GM12878 (cell line): ENCODE measurements around the gene SERPINH1. TPM values are rescaled to one million over a fixed set of nuclear protein-coding genes. Genes with fewer than 3 reads are reported as not detected.

ENCODE experiments used
- ATAC-seq: fragments of 200-7000 bp; cut with Tn5 transposase; 3 replicates; pipeline ENCODE4 v1.9.1; 2020; ENCODE audit warnings: mild to moderate bottlenecking, moderate library complexity
- BruUV-seq: library from RNA; stranded (reverse); fragments of 400-500 nt; replicated peaks from 2 replicates; lab custom pipeline; 2021; lab: Mats Ljungman, UMichigan
- CTCF ChIA-PET: fragments of 300-600 bp; sonication (Branson Sonifier 250); formaldehyde crosslinking; extraction: SDS; loops from one replicate; lab custom pipeline; 2021; ENCODE audit warnings: inconsistent platforms; lab: Yijun Ruan, JAX
- POLR2A ChIA-PET: fragments of 350-600 bp; formaldehyde crosslinking; extraction: SDS; loops from one replicate; lab custom pipeline; 2021; ENCODE audit warnings: inconsistent platforms; lab: Charles Lee
- RAD21 ChIA-PET: fragments of 300-600 bp; sonication (Branson Sonifier 250); formaldehyde crosslinking; loops from one replicate; lab custom pipeline; 2023; ENCODE audit warnings: antibody characterized with exemption; ENCODE audit not compliant: unreplicated experiment; lab: Charles Lee
- SMC1A ChIA-PET: fragments of 300-600 bp; sonication (Branson Sonifier 250); formaldehyde crosslinking; loops from one replicate; lab custom pipeline; 2023; ENCODE audit not compliant: unreplicated experiment, uncharacterized antibody; lab: Charles Lee
- DNase-seq: peaks from one replicate; pipeline ENCODE4 v3.0.0-alpha.2; 2011; ENCODE audit warnings: low read depth, low spot score
- FAIRE-seq: peaks from 3 replicates; lab custom pipeline; 2011; peaks lifted over from hg19 to GRCh38; lab: Jason Lieb, UNC
- H2AFZ ChIP-seq: 2 replicates; pipeline ENCODE4 v1.6.0; 2011; ENCODE audit warnings: low read depth, low read length, control low read depth; ENCODE audit not compliant: control insufficient read depth
- H3K27ac ChIP-seq: 2 replicates; pipeline ENCODE4 v1.5.1; 2011; ENCODE audit warnings: control low read depth; ENCODE audit not compliant: control insufficient read depth, insufficient read depth
- H3K27me3 ChIP-seq, 2 experiments: replicated peaks in 1 of 2; 2 replicates each; pipeline versions ENCODE4 v1.6.0 to v1.6.1; 2011; ENCODE audit warnings: low read length in 1 of 2; ENCODE audit not compliant: control insufficient read depth in 2 of 2, insufficient read depth in 2 of 2
- H3K36me3 ChIP-seq, 2 experiments: 2 replicates each; pipeline ENCODE4 v1.5.1; 2011; ENCODE audit warnings: low read length in 1 of 2; ENCODE audit not compliant: control insufficient read depth in 2 of 2, insufficient read depth in 2 of 2
- H3K4me1 ChIP-seq: 2 replicates; pipeline ENCODE4 v1.6.1; 2011; ENCODE audit warnings: mild to moderate bottlenecking, low read length, moderate library complexity, mixed read lengths; ENCODE audit not compliant: control insufficient read depth, insufficient read depth
- H3K4me2 ChIP-seq: 2 replicates; pipeline ENCODE4 v1.6.0; 2011; ENCODE audit warnings: control low read depth; ENCODE audit not compliant: control insufficient read depth, insufficient read depth
- H3K4me3 ChIP-seq: fragments of 200-600 bp; sonication (generic); 2 replicates; pipeline ENCODE4 v1.5.1; 2016
- H3K79me2 ChIP-seq: 2 replicates; pipeline ENCODE4 v1.6.0; 2011; ENCODE audit warnings: low read length; ENCODE audit not compliant: control insufficient read depth, insufficient read depth
- H3K9ac ChIP-seq: 2 replicates; pipeline ENCODE4 v1.8.0; 2011; ENCODE audit warnings: low read length, control low read depth, mixed read lengths; ENCODE audit not compliant: control insufficient read depth, insufficient read depth
- H3K9me3 ChIP-seq: replicated peaks from 3 replicates; pipeline ENCODE4 v1.5.1; 2011; ENCODE audit warnings: mild to moderate bottlenecking, low read length; ENCODE audit not compliant: control insufficient read depth, insufficient read depth
- H4K20me1 ChIP-seq: 2 replicates; pipeline ENCODE4 v1.6.0; 2011; ENCODE audit not compliant: control insufficient read depth, insufficient read depth
- KLF5 ChIP-seq: fragments of 450-650 bp; IDR thresholded peaks from 2 replicates; pipeline ENCODE4 v1.6.1; 2014; ENCODE audit warnings: mild to moderate bottlenecking; ENCODE audit not compliant: partially characterized antibody
- NFIC ChIP-seq: IDR thresholded peaks from 2 replicates; pipeline ENCODE4 v1.6.1; 2012; ENCODE audit warnings: low read depth, mild to moderate bottlenecking, inconsistent platforms, low read length, moderate library complexity
- POLR2A ChIP-seq: IDR thresholded peaks from 2 replicates; pipeline ENCODE4 v1.6.1; 2011; ENCODE audit warnings: low read depth, mild to moderate bottlenecking, low read length
- RAD51 ChIP-seq: fragments of 450-650 bp; IDR thresholded peaks from 2 replicates; pipeline ENCODE4 v1.6.1; 2016; ENCODE audit warnings: moderate library complexity, mild to moderate bottlenecking, inconsistent platforms
- RELA ChIP-seq: fragments of 450-650 bp; IDR thresholded peaks from 2 replicates; pipeline ENCODE4 v1.8.0; 2014; ENCODE audit warnings: borderline replicate concordance; ENCODE audit not compliant: partially characterized antibody
- TCF12 ChIP-seq: IDR thresholded peaks from 2 replicates; pipeline ENCODE4 v1.6.1; 2011; ENCODE audit warnings: low read depth, mild to moderate bottlenecking, low read length
- ZNF24 ChIP-seq: fragments of 450-650 bp; IDR thresholded peaks from 2 replicates; pipeline ENCODE4 v1.6.1; 2017; ENCODE audit warnings: antibody characterized with exemption, mild to moderate bottlenecking
- WGBS: methylation state at CpG from one replicate; pipeline ENCODE4 v1.1.6; 2016; ENCODE audit warnings: low lambda C conversion rate; ENCODE audit not compliant: insufficient replicate concordance, insufficient coverage; ENCODE audit errors: missing lambda C conversion rate; 5-methylcytosine and 5-hydroxymethylcytosine counted together
- in situ Hi-C: fragments of 300-500 bp; cut with MboI; formaldehyde crosslinking; loops from 9 replicates; pipeline ENCODE4 v1.14.3; 2018; ENCODE audit warnings: mixed read lengths
- intact Hi-C: fragments of 100-400 bp; cut with micrococcal nuclease; formaldehyde crosslinking; loops from one replicate; pipeline ENCODE4 v1.14.2; 2022; ENCODE audit not compliant: unreplicated experiment
- polyA plus RNA-seq, 11 experiments: library from polyadenylated mRNA; depleted of rRNA in 4 of 11; unstranded in 6 of 11; stranded (reverse) in 5 of 11; fragments of >200 nt; fragmentation: Nextera tagmentation in 4 of 11; fragmentation: Illumina TruSeq in 1 of 11; extraction: Ambion mirVana in 4 of 11; extraction: Trizol in 1 of 11; gene quantifications; 1 replicate in 1 of 11; 2 replicates in 10 of 11; pipeline versions ENCODE4 v1.2.1 to v1.2.3, GENCODE V29; 2011 to 2016; ENCODE audit warnings: inconsistent platforms in 2 of 11, missing spikeins in 2 of 11, low read depth in 1 of 11
- total RNA-seq, 4 experiments: library from RNA; depleted of rRNA in 3 of 4; stranded (reverse); fragments of >200 nt in 3 of 4; fragmentation: Illumina TruSeq in 1 of 4; extraction: Trizol in 1 of 4; gene quantifications; 2 replicates each; pipeline versions ENCODE4 v1.2.1 to v1.2.3, GENCODE V29; 2013 to 2021
- TF ChIP-seq, protein P1 (sequence below): fragments of 450-650 bp; IDR thresholded peaks from 2 replicates; pipeline ENCODE4 v1.6.1; 2017; ENCODE audit warnings: antibody characterized with exemption, mild to moderate bottlenecking, moderate library complexity
- TF ChIP-seq, protein P2 (sequence below): fragments of 450-650 bp; IDR thresholded peaks from 2 replicates; pipeline ENCODE4 v1.6.1; 2017; ENCODE audit warnings: mild to moderate bottlenecking, moderate library complexity
- TF ChIP-seq, protein P3 (sequence below): IDR thresholded peaks from 2 replicates; pipeline ENCODE4 v1.6.1; 2011; ENCODE audit warnings: low read depth, mild to moderate bottlenecking, low read length, moderate library complexity, borderline replicate concordance; ENCODE audit errors: extremely low read depth

SERPINH1 gene
- total and polyA plus RNA-seq, 10 of the 15 experiments (the other 5 are each of a cell fraction or from before 2014, with no cell fraction given), result 0.34 to 19.8 (median 13.7) TPM

DNA sequence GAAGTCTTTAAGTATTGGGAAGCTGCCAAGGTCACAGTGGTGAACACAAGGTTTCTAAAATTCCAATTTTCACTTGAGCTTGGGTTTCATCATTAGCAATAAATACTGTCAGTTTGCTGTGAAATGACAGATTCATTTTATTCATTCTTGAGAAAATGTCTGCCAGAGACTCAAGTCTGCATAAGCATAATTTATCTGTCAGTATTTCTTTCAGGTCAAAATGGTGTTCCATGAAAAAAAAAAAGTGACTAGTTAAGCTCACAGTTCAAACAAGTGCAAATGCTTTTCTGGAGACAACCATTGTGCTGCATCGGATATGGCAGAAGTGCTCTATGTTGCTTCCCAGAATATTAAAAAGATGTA lies 28.2 kb upstream of the SERPINH1 start:
- ChIA-PET RAD21 (interaction anchor here (1.2 to 5.3 kb wide), 4 partner anchors 8 to 145 kb away, joined by 3 to 34 read pairs (median 18); partner anchors contain the start of gene GDPD5), POLR2A (interaction anchor here (1.4 kb wide), 1 partner anchor 9 kb away, joined by 3 read pairs; no protein-coding TSS in a partner anchor), SMC1A (interaction anchor here (1.1 to 7.9 kb wide), 7 partner anchors 16 to 144 kb away, joined by 3 to 114 read pairs (median 5); no protein-coding TSS in a partner anchor), CTCF (interaction anchor here (1.0 to 15.9 kb wide), 13 partner anchors 13 to 254 kb away, joined by 3 to 288 read pairs (median 6); no protein-coding TSS in a partner anchor)
- Histone ChIP-seq H3K4me1 (peaks cover 29% of the 10 kb centered on the region), H4K20me1 (no peaks in the 10 kb centered on the region), H2AFZ (no peak overlapping the region), H3K9me3 (no peaks in the 10 kb centered on the region), H3K27me3 (no peaks in the 10 kb centered on the region), H3K27ac (no peak overlapping the region), H3K36me3 (no peaks in the 10 kb centered on the region), H3K79me2 (no peaks in the 10 kb centered on the region), H3K9ac (no peak overlapping the region), H3K4me2 (no peak overlapping the region), H3K4me3 (no peak overlapping the region)
- ATAC-seq (no peak), DNase-seq (no peak), FAIRE-seq (no peak)
- WGBS, result 100% methylated on average over 1 of the region's 1 CpG
- intact Hi-C loops (loop anchor here (5.0 kb wide), 1 partner anchor 252 kb away; no protein-coding TSS in a partner anchor), in situ Hi-C loops (loop anchor here (5.0 kb wide), 1 partner anchor 87 kb away; no protein-coding TSS in a partner anchor)
- no TSS peak for BruUV-seq
- no peak for TF ChIP-seq NFIC
- TF ChIP-seq, protein P1, sequence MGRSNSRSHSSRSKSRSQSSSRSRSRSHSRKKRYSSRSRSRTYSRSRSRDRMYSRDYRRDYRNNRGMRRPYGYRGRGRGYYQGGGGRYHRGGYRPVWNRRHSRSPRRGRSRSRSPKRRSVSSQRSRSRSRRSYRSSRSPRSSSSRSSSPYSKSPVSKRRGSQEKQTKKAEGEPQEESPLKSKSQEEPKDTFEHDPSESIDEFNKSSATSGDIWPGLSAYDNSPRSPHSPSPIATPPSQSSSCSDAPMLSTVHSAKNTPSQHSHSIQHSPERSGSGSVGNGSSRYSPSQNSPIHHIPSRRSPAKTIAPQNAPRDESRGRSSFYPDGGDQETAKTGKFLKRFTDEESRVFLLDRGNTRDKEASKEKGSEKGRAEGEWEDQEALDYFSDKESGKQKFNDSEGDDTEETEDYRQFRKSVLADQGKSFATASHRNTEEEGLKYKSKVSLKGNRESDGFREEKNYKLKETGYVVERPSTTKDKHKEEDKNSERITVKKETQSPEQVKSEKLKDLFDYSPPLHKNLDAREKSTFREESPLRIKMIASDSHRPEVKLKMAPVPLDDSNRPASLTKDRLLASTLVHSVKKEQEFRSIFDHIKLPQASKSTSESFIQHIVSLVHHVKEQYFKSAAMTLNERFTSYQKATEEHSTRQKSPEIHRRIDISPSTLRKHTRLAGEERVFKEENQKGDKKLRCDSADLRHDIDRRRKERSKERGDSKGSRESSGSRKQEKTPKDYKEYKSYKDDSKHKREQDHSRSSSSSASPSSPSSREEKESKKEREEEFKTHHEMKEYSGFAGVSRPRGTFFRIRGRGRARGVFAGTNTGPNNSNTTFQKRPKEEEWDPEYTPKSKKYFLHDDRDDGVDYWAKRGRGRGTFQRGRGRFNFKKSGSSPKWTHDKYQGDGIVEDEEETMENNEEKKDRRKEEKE, result no peak
- TF ChIP-seq RAD51, result no peak
- TF ChIP-seq, protein P2, sequence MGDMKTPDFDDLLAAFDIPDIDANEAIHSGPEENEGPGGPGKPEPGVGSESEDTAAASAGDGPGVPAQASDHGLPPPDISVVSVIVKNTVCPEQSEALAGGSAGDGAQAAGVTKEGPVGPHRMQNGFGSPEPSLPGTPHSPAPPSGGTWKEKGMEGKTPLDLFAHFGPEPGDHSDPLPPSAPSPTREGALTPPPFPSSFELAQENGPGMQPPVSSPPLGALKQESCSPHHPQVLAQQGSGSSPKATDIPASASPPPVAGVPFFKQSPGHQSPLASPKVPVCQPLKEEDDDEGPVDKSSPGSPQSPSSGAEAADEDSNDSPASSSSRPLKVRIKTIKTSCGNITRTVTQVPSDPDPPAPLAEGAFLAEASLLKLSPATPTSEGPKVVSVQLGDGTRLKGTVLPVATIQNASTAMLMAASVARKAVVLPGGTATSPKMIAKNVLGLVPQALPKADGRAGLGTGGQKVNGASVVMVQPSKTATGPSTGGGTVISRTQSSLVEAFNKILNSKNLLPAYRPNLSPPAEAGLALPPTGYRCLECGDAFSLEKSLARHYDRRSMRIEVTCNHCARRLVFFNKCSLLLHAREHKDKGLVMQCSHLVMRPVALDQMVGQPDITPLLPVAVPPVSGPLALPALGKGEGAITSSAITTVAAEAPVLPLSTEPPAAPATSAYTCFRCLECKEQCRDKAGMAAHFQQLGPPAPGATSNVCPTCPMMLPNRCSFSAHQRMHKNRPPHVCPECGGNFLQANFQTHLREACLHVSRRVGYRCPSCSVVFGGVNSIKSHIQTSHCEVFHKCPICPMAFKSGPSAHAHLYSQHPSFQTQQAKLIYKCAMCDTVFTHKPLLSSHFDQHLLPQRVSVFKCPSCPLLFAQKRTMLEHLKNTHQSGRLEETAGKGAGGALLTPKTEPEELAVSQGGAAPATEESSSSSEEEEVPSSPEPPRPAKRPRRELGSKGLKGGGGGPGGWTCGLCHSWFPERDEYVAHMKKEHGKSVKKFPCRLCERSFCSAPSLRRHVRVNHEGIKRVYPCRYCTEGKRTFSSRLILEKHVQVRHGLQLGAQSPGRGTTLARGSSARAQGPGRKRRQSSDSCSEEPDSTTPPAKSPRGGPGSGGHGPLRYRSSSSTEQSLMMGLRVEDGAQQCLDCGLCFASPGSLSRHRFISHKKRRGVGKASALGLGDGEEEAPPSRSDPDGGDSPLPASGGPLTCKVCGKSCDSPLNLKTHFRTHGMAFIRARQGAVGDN, result no peak
- no peak for TF ChIP-seq RELA
- TF ChIP-seq KLF5, result no peak
- no peak for TF ChIP-seq TCF12
- TF ChIP-seq, protein P3, sequence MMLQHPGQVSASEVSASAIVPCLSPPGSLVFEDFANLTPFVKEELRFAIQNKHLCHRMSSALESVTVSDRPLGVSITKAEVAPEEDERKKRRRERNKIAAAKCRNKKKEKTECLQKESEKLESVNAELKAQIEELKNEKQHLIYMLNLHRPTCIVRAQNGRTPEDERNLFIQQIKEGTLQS, result no peak
- no peak for TF ChIP-seq POLR2A
- TF ChIP-seq ZNF24, result no peak
